ENCODE measurements around the gene RGS3.

The RGS3 gene

GRCh38 chr9:113600871-113601614, 137.5 kb downstream of the RGS3 start:
- DNase-seq (ENCODE audit: low spot score in 2 of 2): no peak
- Mint-ChIP-seq H3K27me3 (no peaks in the 10 kb centered on the region), H3K36me3 (peaks cover 15% of the 10 kb centered on the region), H3K27ac (no peak overlapping the region), H3K4me1 (no peaks in the 10 kb centered on the region), H3K9me3 (no peaks in the 10 kb centered on the region), H3K4me3 (no peak overlapping the region)
- ATAC-seq (ENCODE audit: low read depth): no peak

GRCh38 chr9:113601656-113602055, 138.1 kb downstream of the RGS3 start:
- DNase-seq (ENCODE audit: low spot score in 2 of 2): no peak
- Mint-ChIP-seq H3K27me3 (no peaks in the 10 kb centered on the region), H3K4me1 (no peaks in the 10 kb centered on the region), H3K36me3 (peaks cover 9% of the 10 kb centered on the region), H3K27ac (no peak overlapping the region), H3K4me3 (no peak overlapping the region), H3K9me3 (no peaks in the 10 kb centered on the region)
- ATAC-seq (ENCODE audit: low read depth): no peak

- H3K4me3 Mint-ChIP-seq: no peak overlapping the region
- no peaks in the 10 kb centered on the region for H3K4me1 Mint-ChIP-seq
- no peaks in the 10 kb centered on the region for H3K27me3 Mint-ChIP-seq
- H3K36me3 Mint-ChIP-seq: peaks cover 5% of the 10 kb centered on the region
- peak; percentile 83 for ATAC-seq (ENCODE audit: low read depth)
- DNase-seq (ENCODE audit: low spot score in 2 of 2): no peak
- H3K27ac Mint-ChIP-seq: no peak overlapping the region
- no peaks in the 10 kb centered on the region for H3K9me3 Mint-ChIP-seq
Measured at GRCh38 chr9:113602126-113603047, 138.9 kb downstream of the RGS3 start.

GRCh38 chr9:113603048-113603375, 139.5 kb downstream of the RGS3 start:
- Mint-ChIP-seq H3K4me3 (no peak overlapping the region), H3K27me3 (no peaks in the 10 kb centered on the region), H3K4me1 (no peaks in the 10 kb centered on the region), H3K9me3 (no peaks in the 10 kb centered on the region), H3K36me3 (peaks cover under 1% of the 10 kb centered on the region), H3K27ac (no peak overlapping the region)
- ATAC-seq (ENCODE audit: low read depth) (no peak), DNase-seq (ENCODE audit: low spot score in 2 of 2) (no peak)

- Mint-ChIP-seq H3K4me3 (no peak overlapping the region), H3K9me3 (no peaks in the 10 kb centered on the region), H3K36me3 (no peaks in the 10 kb centered on the region), H3K27me3 (no peaks in the 10 kb centered on the region), H3K27ac (no peak overlapping the region), H3K4me1 (no peaks in the 10 kb centered on the region)
- DNase-seq (ENCODE audit: low spot score in 2 of 2): no peak
- no peak for ATAC-seq (ENCODE audit: low read depth)
Measured at GRCh38 chr9:113603773-113604172, 140.2 kb downstream of the RGS3 start.

GRCh38 chr9:113604393-113604792, 140.9 kb downstream of the RGS3 start:
- ATAC-seq (ENCODE audit: low read depth): no peak
- peaks cover under 1% of the 10 kb centered on the region for H3K27me3 Mint-ChIP-seq
- no peaks in the 10 kb centered on the region for H3K4me1 Mint-ChIP-seq
- DNase-seq (ENCODE audit: low spot score in 2 of 2): no peak
- no peak overlapping the region for H3K27ac Mint-ChIP-seq
- no peak overlapping the region for H3K4me3 Mint-ChIP-seq
- H3K36me3 Mint-ChIP-seq: no peaks in the 10 kb centered on the region
- H3K9me3 Mint-ChIP-seq: no peaks in the 10 kb centered on the region

- no peaks in the 10 kb centered on the region for H3K9me3 Mint-ChIP-seq
- no peaks in the 10 kb centered on the region for H3K4me1 Mint-ChIP-seq
- H3K27me3 Mint-ChIP-seq: peaks cover 2% of the 10 kb centered on the region
- no peak for DNase-seq (ENCODE audit: low spot score in 2 of 2)
- ATAC-seq (ENCODE audit: low read depth): no peak
- H3K36me3 Mint-ChIP-seq: no peaks in the 10 kb centered on the region
- H3K4me3 Mint-ChIP-seq: no peak overlapping the region
- no peak overlapping the region for H3K27ac Mint-ChIP-seq
Measured at GRCh38 chr9:113606510-113606909, 143.0 kb downstream of the RGS3 start.

- no peak for ATAC-seq (ENCODE audit: low read depth)
- H3K36me3 Mint-ChIP-seq: no peaks in the 10 kb centered on the region
- no peaks in the 10 kb centered on the region for H3K4me1 Mint-ChIP-seq
- H3K27ac Mint-ChIP-seq: no peak overlapping the region
- peaks cover 2% of the 10 kb centered on the region for H3K27me3 Mint-ChIP-seq
- H3K9me3 Mint-ChIP-seq: no peaks in the 10 kb centered on the region
- no peak for DNase-seq (ENCODE audit: low spot score in 2 of 2)
- H3K4me3 Mint-ChIP-seq: no peak overlapping the region
Measured at GRCh38 chr9:113608082-113608685, 144.7 kb downstream of the RGS3 start.

- Mint-ChIP-seq H3K9me3 (no peaks in the 10 kb centered on the region), H3K36me3 (no peaks in the 10 kb centered on the region), H3K27me3 (peaks cover 4% of the 10 kb centered on the region), H3K4me1 (peaks cover 6% of the 10 kb centered on the region), H3K4me3 (no peak overlapping the region), H3K27ac (no peak overlapping the region)
- ATAC-seq (ENCODE audit: low read depth) (no peak), DNase-seq (ENCODE audit: low spot score in 2 of 2) (no peak)
Measured at GRCh38 chr9:113609562-113610318, 146.2 kb downstream of the RGS3 start.

GRCh38 chr9:113611461-113612215, 148.1 kb downstream of the RGS3 start:
- H3K9me3 Mint-ChIP-seq: no peaks in the 10 kb centered on the region
- no peak overlapping the region for H3K4me3 Mint-ChIP-seq
- peaks cover 14% of the 10 kb centered on the region for H3K4me1 Mint-ChIP-seq
- H3K27ac Mint-ChIP-seq: no peak overlapping the region
- DNase-seq (ENCODE audit: low spot score in 2 of 2) (no peak), ATAC-seq (ENCODE audit: low read depth) (no peak)
- H3K36me3 Mint-ChIP-seq: no peaks in the 10 kb centered on the region
- peaks cover 4% of the 10 kb centered on the region for H3K27me3 Mint-ChIP-seq

GRCh38 chr9:113612216-113612747, 148.8 kb downstream of the RGS3 start:
- no peak for ATAC-seq (ENCODE audit: low read depth)
- Mint-ChIP-seq H3K27me3 (peaks cover 4% of the 10 kb centered on the region), H3K9me3 (no peaks in the 10 kb centered on the region), H3K4me1 (peaks cover 16% of the 10 kb centered on the region), H3K36me3 (no peaks in the 10 kb centered on the region), H3K4me3 (no peak overlapping the region), H3K27ac (no peak overlapping the region)
- DNase-seq (ENCODE audit: low spot score in 2 of 2): no peak

- Mint-ChIP-seq H3K4me3 (no peak overlapping the region), H3K9me3 (no peaks in the 10 kb centered on the region), H3K36me3 (no peaks in the 10 kb centered on the region), H3K27ac (no peak overlapping the region), H3K27me3 (peaks cover 4% of the 10 kb centered on the region), H3K4me1 (peaks cover 18% of the 10 kb centered on the region)
- no peak for ATAC-seq (ENCODE audit: low read depth)
- DNase-seq (ENCODE audit: low spot score in 2 of 2): no peak
Measured at GRCh38 chr9:113612828-113613227, 149.3 kb downstream of the RGS3 start.

GRCh38 chr9:113613815-113614413, 150.4 kb downstream of the RGS3 start:
- ATAC-seq (ENCODE audit: low read depth) (no peak), DNase-seq (ENCODE audit: low spot score in 2 of 2) (no peak)
- Mint-ChIP-seq H3K4me1 (peaks cover 23% of the 10 kb centered on the region), H3K27ac (no peak overlapping the region), H3K9me3 (no peaks in the 10 kb centered on the region), H3K27me3 (peaks cover 4% of the 10 kb centered on the region), H3K36me3 (no peaks in the 10 kb centered on the region), H3K4me3 (no peak overlapping the region)

Data from memory B cell (primary cell).